Neural cell (in vitro differentiated cells): ENCODE results near the gene IP6K2. TPM values are rescaled to one million over a fixed set of nuclear protein-coding genes. Genes with fewer than 3 reads are reported as not detected.

Experiments
- H2AFZ ChIP-seq: fragments of 200-600, 300-800 bp; sonication (generic), shearing (Covaris generic); 2 replicates; pipeline ENCODE4 v1.6.0; 2014; ENCODE audit warnings: low read depth, mild to moderate bottlenecking, antibody characterized with exemption, low read length, moderate library complexity
- H3F3A ChIP-seq: fragments of 200-600 bp; shearing (Covaris generic); 2 replicates; pipeline ENCODE4 v1.6.1; 2016; ENCODE audit warnings: mild to moderate bottlenecking, moderate library complexity, mixed read lengths, antibody characterized with exemption, low read length; ENCODE audit not compliant: insufficient read depth, poor library complexity, severe bottlenecking
- H3K27ac ChIP-seq: fragments of 200-600, 300-800 bp; sonication (generic), shearing (Covaris generic); 2 replicates; pipeline ENCODE4 v1.5.1; 2014; ENCODE audit warnings: mild to moderate bottlenecking, low read length, moderate library complexity
- H3K27me3 ChIP-seq: fragments of 300-800, 200-600 bp; sonication (generic), shearing (Covaris generic); 2 replicates; pipeline ENCODE4 v1.6.0; 2014; ENCODE audit warnings: mild to moderate bottlenecking, low read depth, low read length, moderate library complexity; ENCODE audit not compliant: insufficient read depth
- H3K36me3 ChIP-seq: fragments of 300-800, 200-600 bp; sonication (generic), shearing (Covaris generic); 2 replicates; pipeline ENCODE4 v1.5.1; 2014; ENCODE audit warnings: mild to moderate bottlenecking, antibody characterized with exemption, low read length, moderate library complexity; ENCODE audit not compliant: insufficient read depth
- H3K4me2 ChIP-seq: fragments of 300-800, 200-600 bp; sonication (generic), shearing (Covaris generic); 2 replicates; pipeline ENCODE4 v1.6.0; 2014; ENCODE audit warnings: mild to moderate bottlenecking, low read length
- H3K4me3 ChIP-seq: fragments of 300-800, 200-600 bp; sonication (generic), shearing (Covaris generic); 2 replicates; pipeline ENCODE4 v1.5.1; 2014; ENCODE audit warnings: mild to moderate bottlenecking, low read length, moderate library complexity
- H3K79me2 ChIP-seq: fragments of 200-600 bp; shearing (Covaris generic); replicated peaks from 2 replicates; pipeline ENCODE4 v1.6.0; 2014; ENCODE audit warnings: mild to moderate bottlenecking, low read length, moderate library complexity; ENCODE audit not compliant: insufficient read depth
- H3K9ac ChIP-seq: fragments of 300-800, 200-600 bp; sonication (generic), shearing (Covaris generic); 2 replicates; pipeline ENCODE4 v1.6.1; 2016; ENCODE audit warnings: mild to moderate bottlenecking, low read length, mixed read lengths
- H3K9me2 ChIP-seq: fragments of 200-600 bp; shearing (Covaris generic); 2 replicates; pipeline ENCODE4 v1.6.1; 2016; ENCODE audit warnings: mild to moderate bottlenecking, low read length, mixed read lengths; ENCODE audit not compliant: insufficient read depth
- H3K9me3 ChIP-seq: fragments of 200-600, 300-800 bp; sonication (generic), shearing (Covaris generic); 2 replicates; pipeline ENCODE4 v1.6.1; 2016; ENCODE audit warnings: mild to moderate bottlenecking, mixed run types, low read length, moderate library complexity, mixed read lengths
- H4K20me1 ChIP-seq: fragments of 200-600 bp; shearing (Covaris generic); 2 replicates; pipeline ENCODE4 v1.6.1; 2016; ENCODE audit warnings: mild to moderate bottlenecking, mixed run types; ENCODE audit not compliant: insufficient read depth
- CTCF ChIP-seq: fragments of 450-650 bp; IDR thresholded peaks from 2 replicates; pipeline ENCODE4 v1.5.1; 2014; ENCODE audit warnings: antibody characterized with exemption, mild to moderate bottlenecking, moderate library complexity; ENCODE audit not compliant: poor library complexity, severe bottlenecking
- EP300 ChIP-seq: fragments of 450-650 bp; conservative IDR thresholded peaks from 2 replicates; pipeline ENCODE4 v1.6.1; 2014; ENCODE audit warnings: antibody characterized with exemption, mild to moderate bottlenecking, moderate library complexity; ENCODE audit not compliant: poor library complexity, severe bottlenecking
- EZH2 ChIP-seq: fragments of 200-600, 300-800 bp; shearing (Covaris generic), sonication (generic); IDR thresholded peaks from 2 replicates; pipeline ENCODE4 v1.6.1; 2014; ENCODE audit warnings: antibody characterized with exemption, low read length, borderline replicate concordance, mild to moderate bottlenecking; ENCODE audit not compliant: insufficient read depth, poor library complexity, severe bottlenecking
- MXI1 ChIP-seq: fragments of 450-650 bp; conservative IDR thresholded peaks from 2 replicates; pipeline ENCODE4 v1.6.1; 2014; ENCODE audit warnings: antibody characterized with exemption, mild to moderate bottlenecking; ENCODE audit not compliant: poor library complexity, severe bottlenecking
- POLR2AphosphoS5 ChIP-seq: IDR thresholded peaks from 2 replicates; pipeline ENCODE4 v1.6.1; 2012
- RAD21 ChIP-seq: fragments of 450-650 bp; conservative IDR thresholded peaks from 2 replicates; pipeline ENCODE4 v1.6.1; 2014; ENCODE audit warnings: antibody characterized with exemption, mild to moderate bottlenecking, moderate library complexity
- REST ChIP-seq: IDR thresholded peaks from 2 replicates; pipeline ENCODE4 v1.6.1; 2012; ENCODE audit warnings: borderline replicate concordance
- SMC3 ChIP-seq: fragments of 450-650 bp; conservative IDR thresholded peaks from 2 replicates; pipeline ENCODE4 v1.6.1; 2014; ENCODE audit warnings: antibody characterized with exemption, mild to moderate bottlenecking, moderate library complexity; ENCODE audit not compliant: poor library complexity
- TAF1 ChIP-seq: IDR thresholded peaks from 2 replicates; pipeline ENCODE4 v1.6.1; 2012; ENCODE audit warnings: low read depth
- polyA plus RNA-seq: library from polyadenylated mRNA; depleted of rRNA; stranded (reverse); fragments of >200 nt; gene quantifications from 2 replicates; pipeline ENCODE4 v1.2.3, GENCODE V29; 2014

The IP6K2 gene
- polyA plus RNA-seq, 1 donor from 2014 or later, result 480 TPM

DNA sequence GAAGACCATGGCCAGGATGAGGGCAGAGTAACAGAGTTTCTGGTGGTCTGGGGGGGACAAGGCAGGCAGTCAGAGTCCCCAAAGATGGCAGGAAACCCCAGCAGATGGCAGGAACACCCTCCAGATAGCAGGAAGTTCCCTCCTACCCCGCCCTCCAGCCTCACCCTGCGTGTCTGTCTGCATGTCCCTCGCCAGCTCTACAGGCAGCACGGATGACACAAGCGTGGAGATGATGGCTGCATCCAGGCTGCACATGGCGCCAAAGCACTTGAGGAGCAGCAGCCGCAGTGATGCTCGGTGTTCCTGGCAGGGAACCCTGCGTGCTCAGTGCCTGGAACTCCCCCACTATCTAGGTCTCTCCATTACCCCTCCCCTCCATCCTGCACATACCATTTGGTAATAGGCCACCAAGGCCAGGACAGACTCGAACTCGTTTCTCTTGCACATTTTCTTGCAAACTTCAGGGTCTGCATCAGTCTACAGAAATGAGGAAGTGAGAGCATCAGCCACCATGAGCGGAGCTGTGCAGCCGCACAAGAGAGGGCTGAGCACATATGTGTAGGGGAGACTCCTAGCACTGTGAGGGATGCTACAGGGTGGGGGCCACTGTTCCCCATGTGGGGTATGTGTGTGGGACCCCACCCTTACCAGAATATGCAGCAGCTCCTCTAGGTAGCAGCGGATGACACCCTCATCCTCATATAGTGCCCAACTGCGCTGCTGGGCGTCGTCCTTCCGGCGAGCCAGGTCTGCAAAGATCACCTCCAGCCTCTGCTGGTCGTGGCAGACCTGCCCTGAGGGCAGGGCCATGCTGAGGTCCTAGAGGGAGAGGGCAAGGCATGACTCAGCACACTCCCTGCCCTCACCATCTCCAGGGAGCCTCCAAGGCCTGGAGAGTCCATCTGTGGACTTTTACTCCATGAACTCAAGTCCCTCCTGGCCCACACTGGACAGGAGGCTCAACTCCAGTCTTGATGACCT lies 37.3 kb downstream of the IP6K2 start:
- no peak overlapping the region for H3K4me2 ChIP-seq
- no peak overlapping the region for H3K4me3 ChIP-seq
- H3K9me2 ChIP-seq, result no peaks in the 10 kb centered on the region
- H2AFZ ChIP-seq, result no peak overlapping the region
- H4K20me1 ChIP-seq, result no peaks in the 10 kb centered on the region
- H3K27ac ChIP-seq, result no peak overlapping the region
- H3K36me3 ChIP-seq, result peaks cover 14% of the 10 kb centered on the region
- peaks cover 5% of the 10 kb centered on the region for H3K79me2 ChIP-seq
- H3K27me3 ChIP-seq, result no peaks in the 10 kb centered on the region
- no peaks in the 10 kb centered on the region for H3F3A ChIP-seq
- no peaks in the 10 kb centered on the region for H3K9me3 ChIP-seq
- no peak overlapping the region for H3K9ac ChIP-seq
- TF ChIP-seq EP300, result no peak
- TF ChIP-seq REST, result no peak
- no peak for TF ChIP-seq RAD21
- no peak for TF ChIP-seq MXI1
- no peak for TF ChIP-seq EZH2
- no peak for TF ChIP-seq POLR2AphosphoS5
- no peak for TF ChIP-seq TAF1
- no peak for TF ChIP-seq SMC3
- TF ChIP-seq CTCF, result no peak

- TF ChIP-seq REST (no peak), EP300 (no peak), SMC3 (no peak), RAD21 (no peak), EZH2 (no peak), TAF1 (no peak), MXI1 (no peak), CTCF (no peak), POLR2AphosphoS5 (no peak)
- Histone ChIP-seq H4K20me1 (no peaks in the 10 kb centered on the region), H3K9ac (no peak overlapping the region), H3K36me3 (peaks cover 14% of the 10 kb centered on the region), H2AFZ (no peak overlapping the region), H3K9me2 (no peaks in the 10 kb centered on the region), H3K27ac (no peak overlapping the region), H3K79me2 (no peaks in the 10 kb centered on the region), H3K27me3 (no peaks in the 10 kb centered on the region), H3K4me2 (no peak overlapping the region), H3K4me3 (no peak overlapping the region), H3K9me3 (no peaks in the 10 kb centered on the region), H3F3A (no peaks in the 10 kb centered on the region)
Observed at GRCh38 chr3:48678566-48679380, 38.2 kb downstream of the IP6K2 start.
